ENCODE data around the gene SPTLC3.

SPTLC3 gene

GRCh38 chr20:13102694-13103093 lies 93.9 kb downstream of the SPTLC3 start:
- DNase-seq (ENCODE audit: low read depth), result no peak

GRCh38 chr20:13105039-13105438 lies 96.3 kb downstream of the SPTLC3 start:
- DNase-seq (ENCODE audit: low read depth), result no peak

More at GRCh38 chr20:13102694-13103093, 93.9 kb downstream of the SPTLC3 start:
- Histone ChIP-seq H3K9ac (ENCODE audit: low read length) (no peak overlapping the region), H3K4me1 (ENCODE audit: control insufficient read depth, insufficient read depth, low read length) (peaks cover 27% of the 10 kb centered on the region), H3K27me3 (replicated peaks; ENCODE audit: control insufficient read depth, insufficient read depth, low read length) (no peaks in the 10 kb centered on the region), H3K36me3 (ENCODE audit: control insufficient read depth, insufficient read depth, low read length, severe bottlenecking) (no peaks in the 10 kb centered on the region), H3K9me3 (ENCODE audit: control insufficient read depth, low read length) (no peaks in the 10 kb centered on the region), H3K4me3 (ENCODE audit: low read length) (no peak overlapping the region)

GRCh38 chr20:13105864-13106457 lies 97.2 kb downstream of the SPTLC3 start:
- Histone ChIP-seq H3K27me3 (replicated peaks; ENCODE audit: control insufficient read depth, insufficient read depth, low read length) (no peaks in the 10 kb centered on the region), H3K4me3 (ENCODE audit: low read length) (peak overlapping the region; percentile 47), H3K36me3 (ENCODE audit: control insufficient read depth, insufficient read depth, low read length, severe bottlenecking) (no peaks in the 10 kb centered on the region), H3K9ac (ENCODE audit: low read length) (peak overlapping the region; percentile 55), H3K9me3 (ENCODE audit: control insufficient read depth, low read length) (no peaks in the 10 kb centered on the region), H3K4me1 (ENCODE audit: control insufficient read depth, insufficient read depth, low read length) (peaks cover 27% of the 10 kb centered on the region)
- peak; percentile 81 for DNase-seq (ENCODE audit: low read depth)

More at GRCh38 chr20:13105039-13105438, 96.3 kb downstream of the SPTLC3 start:
- H3K9me3 ChIP-seq (ENCODE audit: control insufficient read depth, low read length), result no peaks in the 10 kb centered on the region
- peaks cover 27% of the 10 kb centered on the region for H3K4me1 ChIP-seq (ENCODE audit: control insufficient read depth, insufficient read depth, low read length)
- H3K9ac ChIP-seq (ENCODE audit: low read length), result no peak overlapping the region
- H3K36me3 ChIP-seq (ENCODE audit: control insufficient read depth, insufficient read depth, low read length, severe bottlenecking), result no peaks in the 10 kb centered on the region
- no peak overlapping the region for H3K4me3 ChIP-seq (ENCODE audit: low read length)
- H3K27me3 ChIP-seq (replicated peaks; ENCODE audit: control insufficient read depth, insufficient read depth, low read length), result no peaks in the 10 kb centered on the region

GRCh38 chr20:13109658-13110057 lies 100.9 kb downstream of the SPTLC3 start:
- H3K9me3 ChIP-seq (ENCODE audit: control insufficient read depth, low read length), result no peaks in the 10 kb centered on the region
- no peak for DNase-seq (ENCODE audit: low read depth)
- no peaks in the 10 kb centered on the region for H3K36me3 ChIP-seq (ENCODE audit: control insufficient read depth, insufficient read depth, low read length, severe bottlenecking)
- H3K9ac ChIP-seq (ENCODE audit: low read length), result no peak overlapping the region
- peaks cover 10% of the 10 kb centered on the region for H3K4me1 ChIP-seq (ENCODE audit: control insufficient read depth, insufficient read depth, low read length)
- no peak overlapping the region for H3K4me3 ChIP-seq (ENCODE audit: low read length)
- no peaks in the 10 kb centered on the region for H3K27me3 ChIP-seq (replicated peaks; ENCODE audit: control insufficient read depth, insufficient read depth, low read length)

GRCh38 chr20:13110796-13111195 lies 102.0 kb downstream of the SPTLC3 start:
- H3K4me3 ChIP-seq (ENCODE audit: low read length), result no peak overlapping the region
- no peaks in the 10 kb centered on the region for H3K9me3 ChIP-seq (ENCODE audit: control insufficient read depth, low read length)
- peaks cover 6% of the 10 kb centered on the region for H3K4me1 ChIP-seq (ENCODE audit: control insufficient read depth, insufficient read depth, low read length)
- H3K27me3 ChIP-seq (replicated peaks; ENCODE audit: control insufficient read depth, insufficient read depth, low read length), result no peaks in the 10 kb centered on the region
- H3K36me3 ChIP-seq (ENCODE audit: control insufficient read depth, insufficient read depth, low read length, severe bottlenecking), result no peaks in the 10 kb centered on the region
- no peak for DNase-seq (ENCODE audit: low read depth)
- no peak overlapping the region for H3K9ac ChIP-seq (ENCODE audit: low read length)

GRCh38 chr20:13111249-13111911 lies 102.6 kb downstream of the SPTLC3 start:
- no peaks in the 10 kb centered on the region for H3K36me3 ChIP-seq (ENCODE audit: control insufficient read depth, insufficient read depth, low read length, severe bottlenecking)
- DNase-seq (ENCODE audit: low read depth), result no peak
- H3K9ac ChIP-seq (ENCODE audit: low read length), result no peak overlapping the region
- H3K4me3 ChIP-seq (ENCODE audit: low read length), result no peak overlapping the region
- H3K4me1 ChIP-seq (ENCODE audit: control insufficient read depth, insufficient read depth, low read length), result peaks cover 2% of the 10 kb centered on the region
- H3K9me3 ChIP-seq (ENCODE audit: control insufficient read depth, low read length), result no peaks in the 10 kb centered on the region
- no peaks in the 10 kb centered on the region for H3K27me3 ChIP-seq (replicated peaks; ENCODE audit: control insufficient read depth, insufficient read depth, low read length)

- Histone ChIP-seq H3K4me1 (ENCODE audit: control insufficient read depth, insufficient read depth, low read length) (peaks cover 4% of the 10 kb centered on the region), H3K9ac (ENCODE audit: low read length) (no peak overlapping the region), H3K27me3 (replicated peaks; ENCODE audit: control insufficient read depth, insufficient read depth, low read length) (no peaks in the 10 kb centered on the region), H3K36me3 (ENCODE audit: control insufficient read depth, insufficient read depth, low read length, severe bottlenecking) (no peaks in the 10 kb centered on the region), H3K4me3 (ENCODE audit: low read length) (no peak overlapping the region), H3K9me3 (ENCODE audit: control insufficient read depth, low read length) (no peaks in the 10 kb centered on the region)
- DNase-seq (ENCODE audit: low read depth), result peak; percentile 23
Observed at GRCh38 chr20:13113731-13114130, 105.0 kb downstream of the SPTLC3 start.

- H3K4me1 ChIP-seq (ENCODE audit: control insufficient read depth, insufficient read depth, low read length), result peaks cover 12% of the 10 kb centered on the region
- H3K4me3 ChIP-seq (ENCODE audit: low read length), result no peak overlapping the region
- H3K9ac ChIP-seq (ENCODE audit: low read length), result no peak overlapping the region
- no peaks in the 10 kb centered on the region for H3K27me3 ChIP-seq (replicated peaks; ENCODE audit: control insufficient read depth, insufficient read depth, low read length)
- no peaks in the 10 kb centered on the region for H3K9me3 ChIP-seq (ENCODE audit: control insufficient read depth, low read length)
- no peak for DNase-seq (ENCODE audit: low read depth)
- no peaks in the 10 kb centered on the region for H3K36me3 ChIP-seq (ENCODE audit: control insufficient read depth, insufficient read depth, low read length, severe bottlenecking)
Observed at GRCh38 chr20:13117200-13117599, 108.4 kb downstream of the SPTLC3 start.

- H3K9ac ChIP-seq (ENCODE audit: low read length), result peak overlapping the region; percentile 52
Observed at GRCh38 chr20:13118676-13119075, 109.9 kb downstream of the SPTLC3 start.

GRCh38 chr20:13119583-13119982 lies 110.8 kb downstream of the SPTLC3 start:
- Histone ChIP-seq H3K4me1 (ENCODE audit: control insufficient read depth, insufficient read depth, low read length) (peaks cover 12% of the 10 kb centered on the region), H3K4me3 (ENCODE audit: low read length) (no peak overlapping the region), H3K27me3 (replicated peaks; ENCODE audit: control insufficient read depth, insufficient read depth, low read length) (no peaks in the 10 kb centered on the region), H3K36me3 (ENCODE audit: control insufficient read depth, insufficient read depth, low read length, severe bottlenecking) (no peaks in the 10 kb centered on the region), H3K9me3 (ENCODE audit: control insufficient read depth, low read length) (no peaks in the 10 kb centered on the region), H3K9ac (ENCODE audit: low read length) (peak overlapping the region; percentile 52)
- peak; percentile 90 for DNase-seq (ENCODE audit: low read depth)

More at GRCh38 chr20:13118676-13119075, 109.9 kb downstream of the SPTLC3 start:
- DNase-seq (ENCODE audit: low read depth), result no peak
- Histone ChIP-seq H3K4me3 (ENCODE audit: low read length) (peak overlapping the region; percentile 55), H3K36me3 (ENCODE audit: control insufficient read depth, insufficient read depth, low read length, severe bottlenecking) (no peaks in the 10 kb centered on the region), H3K9me3 (ENCODE audit: control insufficient read depth, low read length) (no peaks in the 10 kb centered on the region), H3K27me3 (replicated peaks; ENCODE audit: control insufficient read depth, insufficient read depth, low read length) (no peaks in the 10 kb centered on the region), H3K4me1 (ENCODE audit: control insufficient read depth, insufficient read depth, low read length) (peaks cover 12% of the 10 kb centered on the region)

GRCh38 chr20:13120471-13120870 lies 111.7 kb downstream of the SPTLC3 start:
- H3K27me3 ChIP-seq (replicated peaks; ENCODE audit: control insufficient read depth, insufficient read depth, low read length), result no peaks in the 10 kb centered on the region
- H3K9me3 ChIP-seq (ENCODE audit: control insufficient read depth, low read length), result no peaks in the 10 kb centered on the region
- no peak overlapping the region for H3K9ac ChIP-seq (ENCODE audit: low read length)
- H3K36me3 ChIP-seq (ENCODE audit: control insufficient read depth, insufficient read depth, low read length, severe bottlenecking), result no peaks in the 10 kb centered on the region
- peaks cover 12% of the 10 kb centered on the region for H3K4me1 ChIP-seq (ENCODE audit: control insufficient read depth, insufficient read depth, low read length)
- no peak overlapping the region for H3K4me3 ChIP-seq (ENCODE audit: low read length)
- DNase-seq (ENCODE audit: low read depth), result no peak

Measured in adipocyte (in vitro differentiated cells).